Glomerular visceral epithelial cell (primary cell): ENCODE results near the gene VMO1.

Experiments used
- DNase-seq: peaks from one replicate; pipeline ENCODE4 v3.0.0-alpha.2; 2016; ENCODE audit errors: extremely low spot score

VMO1 gene

DNA sequence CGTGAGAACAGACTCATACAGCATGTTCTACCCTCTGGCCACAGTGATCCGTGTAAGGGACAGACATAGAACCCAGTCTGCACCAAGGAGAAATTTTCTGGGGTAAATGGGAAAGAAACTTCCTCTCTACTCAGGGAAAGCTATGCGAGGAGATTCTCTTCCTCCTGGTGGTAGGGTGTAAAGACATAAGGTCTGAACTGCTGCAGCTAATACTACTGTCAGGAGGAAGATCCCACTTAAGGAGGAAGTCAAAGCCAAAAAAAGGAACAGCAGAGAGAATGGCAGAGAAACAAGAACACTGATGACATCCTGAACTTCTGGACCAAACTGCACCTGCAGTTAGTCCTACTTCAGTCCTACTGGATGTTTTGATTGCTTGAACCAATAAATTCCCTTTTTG lies 21.6 kb downstream of the VMO1 start:
- no peak for DNase-seq

DNA sequence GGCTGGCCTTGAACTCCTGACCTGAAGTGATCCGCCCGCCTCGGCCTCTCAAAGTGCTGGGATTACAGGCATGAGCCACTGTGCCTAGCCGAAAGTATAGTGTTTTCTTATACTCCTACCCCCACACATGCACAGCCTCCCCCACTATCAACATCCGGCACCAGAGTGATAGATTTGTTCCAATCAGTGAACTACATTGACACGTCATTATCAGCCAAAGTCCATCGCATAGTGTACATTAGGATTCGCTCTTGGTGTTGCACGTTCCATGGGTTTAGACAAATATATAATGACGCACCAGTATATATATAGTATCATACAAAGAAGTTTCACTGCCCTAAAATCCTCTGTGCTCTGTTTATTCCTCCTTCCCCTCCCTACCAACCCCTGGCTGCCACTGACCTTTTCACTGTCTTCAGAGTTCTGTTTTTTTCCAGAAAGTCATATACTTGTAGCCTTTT lies 26.4 kb downstream of the VMO1 start:
- no peak for DNase-seq

DNA sequence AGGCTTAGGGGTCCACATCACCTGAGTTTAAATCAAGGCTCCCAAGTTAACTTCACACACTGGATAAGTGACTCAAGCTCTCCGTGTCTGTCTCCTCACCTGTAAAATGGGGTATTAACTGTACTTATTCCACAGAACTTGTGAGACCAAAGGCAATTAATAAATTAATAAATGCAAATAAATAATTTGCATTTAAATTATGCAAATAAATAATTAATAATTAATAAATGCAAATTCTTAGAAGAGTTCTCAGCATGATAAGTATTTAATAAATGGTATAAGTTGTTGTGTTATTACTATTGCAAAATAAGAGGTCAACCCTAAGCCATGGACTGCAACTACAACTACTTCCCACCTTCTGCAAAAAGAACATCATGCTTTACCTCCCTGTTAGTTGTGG lies 32.8 kb downstream of the VMO1 start:
- no peak for DNase-seq

DNA sequence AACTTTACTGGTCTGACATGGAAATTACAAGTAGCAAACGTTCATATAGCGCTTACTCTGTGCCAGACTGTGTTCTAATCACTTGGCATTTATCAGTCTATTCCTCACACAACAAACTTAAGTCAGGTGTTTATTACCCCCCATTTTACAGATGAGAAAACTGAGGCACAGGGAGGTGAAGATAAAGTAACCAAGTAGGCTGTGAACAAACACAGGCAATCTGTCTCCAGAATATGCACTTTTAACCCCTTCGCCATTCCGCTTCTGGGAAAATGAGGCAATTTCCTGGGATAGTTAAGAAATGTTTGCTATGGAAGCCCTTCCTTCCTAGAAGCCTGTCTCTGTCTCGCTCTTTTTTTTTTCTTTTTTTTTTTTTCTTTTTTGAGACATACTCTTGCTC lies 34.2 kb downstream of the VMO1 start:
- no peak for DNase-seq

DNA sequence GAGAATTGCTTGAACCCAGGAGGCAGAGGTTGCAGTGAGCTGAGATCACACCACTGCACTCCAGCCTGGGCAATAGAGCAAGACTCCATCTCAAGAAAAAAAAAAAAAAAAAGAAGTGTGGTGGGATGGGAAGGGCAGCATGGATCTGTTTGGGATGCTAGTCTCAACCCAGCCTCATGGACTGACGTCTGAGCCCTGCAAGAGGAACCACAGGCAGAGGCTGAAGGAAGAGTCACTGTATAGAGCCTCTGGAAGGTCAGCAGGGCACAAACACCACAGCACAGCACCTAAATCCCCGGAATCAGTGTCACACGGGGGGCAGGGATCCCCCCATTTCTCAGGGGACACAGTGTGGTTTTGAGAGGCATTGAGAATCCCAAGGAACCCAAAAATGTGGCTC lies 35.6 kb downstream of the VMO1 start:
- DNase-seq, result no peak

DNA sequence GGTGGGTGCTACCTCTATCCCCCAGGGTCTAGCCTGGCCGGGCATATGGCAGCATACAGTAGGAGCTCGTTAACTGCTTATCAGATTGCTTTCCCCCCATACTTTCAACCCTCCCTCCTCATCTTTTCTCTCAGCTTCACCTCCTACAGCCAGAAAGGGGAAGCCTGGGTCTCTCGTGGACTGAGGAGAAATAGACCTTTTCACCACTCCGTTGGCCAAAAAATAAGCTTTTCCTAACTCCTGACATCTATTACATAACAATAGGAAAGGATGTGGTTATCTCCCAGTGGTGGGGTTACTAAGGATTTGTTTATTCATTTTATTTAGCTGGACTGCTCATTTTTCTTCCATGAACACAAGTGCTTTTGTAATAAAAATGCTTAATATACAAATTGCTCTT lies 37.5 kb downstream of the VMO1 start:
- DNase-seq, result no peak

DNA sequence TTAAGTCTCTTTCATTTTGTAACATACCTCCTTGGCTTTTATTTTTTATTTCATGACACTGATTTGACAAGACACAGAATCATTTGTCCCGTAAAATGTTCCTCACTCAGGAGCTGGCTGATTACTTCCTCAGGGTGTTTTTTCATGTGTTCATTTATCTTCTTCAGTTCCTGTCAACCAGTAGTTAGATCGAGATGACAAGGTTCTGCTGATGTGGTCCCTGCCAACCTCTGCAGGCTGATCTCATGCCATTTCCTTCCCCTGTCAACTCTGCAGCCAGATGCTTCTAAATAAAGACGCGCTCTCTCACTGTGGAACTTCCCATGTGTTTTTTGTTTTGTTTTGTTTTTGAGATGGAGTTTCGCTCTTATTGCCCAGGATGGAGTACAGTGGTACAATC lies 38.3 kb downstream of the VMO1 start:
- DNase-seq, result no peak

DNA sequence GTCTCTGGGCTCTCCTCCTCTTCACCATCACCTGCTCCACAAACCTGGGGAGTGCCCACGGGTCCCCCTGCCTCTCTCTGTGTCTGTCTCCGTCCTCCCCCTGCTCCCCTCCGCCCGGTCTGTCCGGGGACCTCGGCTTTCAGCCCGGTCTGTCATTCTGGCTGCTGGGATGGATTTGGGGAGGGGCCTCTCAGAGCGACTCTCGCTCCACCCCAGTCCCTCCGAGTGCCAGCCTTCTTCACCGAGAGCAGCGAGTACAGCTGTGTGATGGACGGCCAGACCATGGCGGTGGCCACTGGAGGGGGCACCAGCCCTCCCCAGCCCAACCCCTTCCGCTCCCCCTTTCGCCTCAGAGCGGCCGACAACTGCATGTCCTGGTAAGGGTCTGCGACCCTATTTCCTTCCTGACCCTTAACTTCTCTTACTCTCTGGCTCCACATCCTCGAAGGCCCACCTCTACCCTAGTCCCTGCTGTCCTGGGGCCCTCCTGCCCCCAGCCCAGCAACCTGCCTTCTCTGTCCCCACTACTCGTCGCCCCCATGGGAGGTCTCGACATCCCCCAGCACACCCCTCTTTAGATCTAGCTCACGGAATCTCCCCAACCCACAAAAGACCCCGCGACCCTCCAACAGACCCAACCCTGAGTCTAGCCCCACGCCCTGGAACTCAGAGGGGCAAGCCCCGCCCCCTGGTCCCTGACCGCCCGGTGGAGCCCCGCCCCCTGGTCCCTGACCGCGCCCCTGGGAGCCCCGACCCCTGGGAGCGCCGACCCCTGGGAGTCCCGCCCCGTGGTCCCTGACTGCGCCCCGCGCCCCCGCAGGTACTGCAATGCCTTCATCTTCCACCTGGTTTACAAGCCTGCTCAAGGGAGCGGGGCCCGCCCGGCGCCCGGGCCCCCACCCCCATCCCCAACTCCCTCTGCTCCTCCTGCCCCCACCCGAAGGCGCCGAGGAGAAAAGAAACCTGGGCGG lies 40.9 kb downstream of the VMO1 start:
- no peak for DNase-seq

DNA sequence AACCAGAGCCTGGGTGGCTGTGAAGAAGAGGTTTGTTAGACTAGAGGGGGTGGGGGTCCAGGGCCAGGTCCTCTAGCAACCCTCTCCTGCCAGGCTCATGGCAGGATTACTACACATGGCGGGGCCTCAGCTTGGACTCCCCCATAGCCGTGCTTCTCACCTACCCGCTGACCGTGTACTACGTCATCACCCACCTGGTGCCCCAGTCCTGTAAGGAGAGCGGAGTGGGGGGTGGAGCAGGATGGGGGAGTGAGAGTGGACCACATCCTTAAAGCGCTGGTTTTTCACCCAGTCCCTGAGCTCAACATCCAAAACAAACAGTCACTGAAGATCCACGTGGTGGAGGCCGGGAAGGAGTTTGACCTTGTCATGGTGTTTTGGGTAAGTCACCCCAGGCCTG lies 42.3 kb downstream of the VMO1 start:
- DNase-seq, result no peak

DNA sequence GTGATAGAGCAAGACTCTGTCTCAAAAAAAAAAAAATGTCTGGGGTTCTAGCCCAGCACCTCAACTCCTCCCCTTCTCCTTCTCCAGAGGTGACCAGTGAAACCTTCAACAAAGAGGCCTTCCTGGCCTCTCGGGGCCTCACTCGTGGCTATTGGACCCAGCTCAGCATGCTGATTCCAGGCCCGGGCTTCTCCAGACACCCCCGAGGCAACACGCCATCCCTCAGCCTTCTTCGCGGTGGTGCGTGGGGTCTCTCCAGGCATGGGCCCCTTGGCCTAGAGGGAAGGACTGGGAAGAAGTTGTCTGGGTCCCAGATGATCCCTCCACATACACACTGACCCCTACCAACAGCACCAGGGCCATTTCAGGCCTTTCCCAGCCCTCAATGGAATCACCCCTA lies 42.9 kb downstream of the VMO1 start:
- DNase-seq, result no peak

DNA sequence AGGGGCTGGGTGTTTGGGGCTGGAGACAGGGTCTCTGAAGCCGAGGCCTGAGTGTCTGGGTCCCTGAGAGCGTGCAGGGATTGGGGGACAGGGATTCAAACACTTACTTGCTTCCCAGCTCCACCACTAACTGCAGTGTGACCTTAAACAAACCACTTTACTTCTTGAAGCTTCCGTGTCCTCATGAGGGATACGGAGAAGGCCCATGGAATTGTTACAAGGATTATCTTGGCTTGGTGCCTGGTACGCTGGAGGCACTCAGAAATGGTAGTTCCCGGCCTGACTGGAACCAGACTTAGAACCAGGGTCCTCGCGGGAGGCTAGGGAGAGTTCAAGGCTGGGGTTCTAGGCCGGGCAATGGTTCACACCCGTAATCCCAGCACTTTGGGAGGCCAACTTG lies 43.5 kb downstream of the VMO1 start:
- no peak for DNase-seq

DNA sequence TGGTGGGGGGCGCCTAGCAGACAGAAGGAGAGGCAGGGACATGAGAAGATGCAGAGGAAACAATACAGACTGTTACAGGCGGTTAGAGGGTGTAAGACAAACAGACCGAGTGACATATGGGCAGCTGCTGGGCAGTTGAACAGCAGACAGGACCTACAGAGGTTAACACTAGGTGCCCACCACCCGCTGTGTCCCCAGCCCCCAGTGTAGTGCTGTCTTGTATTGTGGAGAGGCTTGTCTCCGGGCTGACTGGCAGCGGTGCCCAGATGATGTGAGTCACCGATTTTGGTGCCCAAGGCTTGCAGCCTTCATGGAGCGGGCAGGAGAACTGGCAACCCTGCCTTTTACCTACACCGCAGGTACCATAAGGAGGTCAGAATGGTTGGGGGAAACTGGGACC lies 44.0 kb downstream of the VMO1 start:
- no peak for DNase-seq

DNA sequence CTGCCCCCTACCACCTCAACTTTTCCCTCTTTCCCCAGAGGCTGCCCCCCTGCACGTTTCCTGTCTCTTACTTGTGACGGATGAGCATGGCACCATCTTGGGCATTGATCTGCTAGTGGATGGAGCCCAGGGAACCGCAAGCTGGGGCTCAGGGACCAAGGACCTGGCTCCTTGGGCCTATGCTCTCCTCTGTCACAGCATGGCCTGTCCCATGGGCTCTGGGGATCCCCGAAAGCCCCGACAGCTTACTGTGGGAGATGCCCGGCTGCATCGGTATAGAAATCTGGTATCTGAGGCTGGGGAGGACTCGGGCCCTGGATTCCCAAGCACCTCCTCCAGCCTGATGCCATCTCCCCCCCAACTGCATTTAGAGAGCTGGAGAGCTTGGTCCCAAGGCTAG lies 44.6 kb downstream of the VMO1 start:
- no peak for DNase-seq

DNA sequence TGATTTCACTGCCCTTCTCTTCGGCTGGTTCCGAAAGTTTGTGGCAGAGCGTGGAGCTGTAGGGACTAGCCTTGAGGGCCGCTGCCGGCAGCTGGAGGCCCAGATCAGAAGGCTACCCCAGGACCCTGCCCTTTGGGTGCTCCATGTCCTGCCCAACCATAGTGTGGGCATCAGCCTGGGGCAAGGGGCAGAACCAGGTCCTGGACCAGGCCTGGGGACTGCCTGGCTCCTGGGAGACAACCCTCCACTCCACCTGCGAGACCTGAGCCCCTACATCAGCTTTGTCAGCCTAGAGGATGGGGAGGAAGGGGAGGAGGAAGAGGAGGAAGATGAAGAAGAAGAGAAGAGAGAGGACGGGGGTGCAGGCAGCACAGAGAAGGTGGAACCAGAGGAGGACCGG lies 45.6 kb downstream of the VMO1 start:
- no peak for DNase-seq

DNA sequence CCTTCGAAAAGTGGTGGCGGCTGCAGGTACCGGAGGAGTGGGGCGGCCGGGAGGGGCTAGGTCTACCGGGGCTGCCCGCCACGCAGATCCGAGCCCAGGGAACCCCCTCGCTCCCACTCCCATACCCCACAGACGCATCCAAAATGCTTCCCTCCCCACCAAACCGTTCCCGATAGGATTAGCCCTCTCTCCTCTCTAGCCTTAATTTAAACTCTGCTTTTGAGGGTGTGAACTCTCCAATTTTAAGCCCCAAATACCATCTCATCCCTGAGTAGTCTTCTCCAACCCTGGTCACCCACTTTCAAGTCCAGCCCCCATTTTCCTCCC lies 46.2 kb downstream of the VMO1 start:
- no peak for DNase-seq

DNA sequence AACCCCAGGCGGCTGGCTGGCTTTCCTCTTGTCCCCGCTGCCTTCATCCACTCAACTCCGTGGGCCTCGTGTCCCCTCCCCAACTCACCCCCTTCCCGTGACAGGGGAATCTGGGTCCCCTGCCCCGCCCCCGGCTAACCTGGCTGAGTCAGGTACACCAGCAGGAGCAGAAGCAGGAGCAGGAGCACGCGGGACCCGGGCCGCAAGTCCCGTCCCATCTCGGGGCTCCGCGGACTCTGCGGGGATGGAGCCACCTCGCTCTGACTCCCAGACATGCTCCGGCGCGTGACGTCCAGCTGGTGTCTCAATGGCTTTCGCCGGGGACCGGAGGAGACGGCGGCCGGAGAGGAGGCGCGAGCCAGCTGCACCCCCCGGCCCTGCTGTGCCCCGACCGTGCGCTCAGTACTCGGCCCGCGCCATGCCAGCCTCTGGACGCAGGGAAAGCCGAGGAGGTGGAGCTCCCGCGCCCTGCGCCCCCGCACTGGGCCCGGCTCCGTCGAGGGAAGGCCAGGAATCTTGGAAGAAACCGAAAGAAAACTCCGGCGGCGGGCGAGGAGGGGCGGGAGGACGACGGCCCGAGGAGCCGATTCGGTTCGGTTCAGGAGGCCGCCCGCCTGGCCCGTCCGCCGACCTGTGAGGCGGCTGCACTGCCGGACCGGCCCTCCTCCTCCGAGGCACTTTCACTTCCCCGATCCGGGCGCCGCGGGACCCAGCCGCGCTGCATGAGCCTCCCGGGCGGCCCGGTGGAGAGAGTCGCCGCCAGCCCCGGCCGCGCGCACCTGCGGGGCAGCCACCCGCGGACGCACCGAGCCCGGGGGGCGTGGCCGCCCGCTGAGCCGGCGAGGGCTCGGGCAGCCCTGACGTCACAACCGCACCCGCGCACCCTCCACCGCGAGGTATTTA lies 46.8 kb downstream of the VMO1 start, which contains the start of the genes CXCL16 and ZMYND15:
CXCL16 (minus strand) TSS at position 807 of the 903 bp plus-strand sequence; CDS start at position 218, 589 bp downstream.
ZMYND15 (plus strand) TSS at position 712 of the 903 bp plus-strand sequence. CDS start 716 bp downstream, outside the sequence.
- peak; percentile 44 for DNase-seq

DNA sequence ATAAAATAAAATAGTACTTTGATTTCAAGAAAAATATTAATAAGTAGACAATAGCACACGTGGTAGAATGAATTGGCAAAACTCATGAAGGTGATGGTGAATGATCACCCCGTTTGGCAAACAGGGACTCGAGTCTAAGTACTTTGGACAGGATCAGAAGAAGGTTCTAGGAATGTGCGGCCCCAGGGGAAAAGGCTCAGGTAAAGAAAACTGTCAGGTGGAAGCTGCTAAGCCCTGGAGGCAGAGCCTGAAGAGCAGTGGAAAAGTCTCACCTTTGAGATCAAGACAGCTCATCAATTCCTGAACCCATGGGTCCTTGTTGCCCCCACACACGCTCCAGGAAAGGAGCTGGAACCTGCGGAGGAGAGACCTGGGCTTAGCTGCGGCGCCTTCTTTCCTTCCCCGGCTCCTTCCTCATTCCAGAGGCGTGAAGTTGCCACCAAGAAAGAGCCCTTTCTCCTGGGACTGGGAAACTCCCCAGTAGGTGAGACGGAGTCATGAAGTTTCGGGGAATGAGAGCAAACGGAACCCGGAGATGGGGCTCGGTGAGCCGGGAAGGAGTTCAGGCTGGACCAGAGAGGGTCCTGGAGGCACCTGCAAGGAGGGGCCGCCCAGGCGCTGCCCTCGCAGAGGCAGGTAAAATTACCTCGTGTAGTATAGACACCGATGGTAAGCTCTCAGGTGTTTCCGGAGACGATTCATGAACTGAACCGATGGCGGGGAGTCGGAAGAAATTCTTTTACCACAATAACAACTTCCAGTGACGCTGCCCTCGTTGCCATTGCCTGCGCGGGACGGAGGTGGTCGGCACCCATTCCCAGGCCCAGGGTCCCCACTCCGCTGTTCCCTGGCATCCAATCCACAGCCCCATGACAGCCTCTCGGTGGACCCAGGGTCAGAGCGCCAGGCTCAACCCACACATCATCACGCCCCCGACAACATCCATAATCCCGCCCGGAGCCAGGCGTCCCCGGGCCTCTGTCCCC lies 47.7 kb downstream of the VMO1 start:
- DNase-seq, result peak; percentile 38

DNA sequence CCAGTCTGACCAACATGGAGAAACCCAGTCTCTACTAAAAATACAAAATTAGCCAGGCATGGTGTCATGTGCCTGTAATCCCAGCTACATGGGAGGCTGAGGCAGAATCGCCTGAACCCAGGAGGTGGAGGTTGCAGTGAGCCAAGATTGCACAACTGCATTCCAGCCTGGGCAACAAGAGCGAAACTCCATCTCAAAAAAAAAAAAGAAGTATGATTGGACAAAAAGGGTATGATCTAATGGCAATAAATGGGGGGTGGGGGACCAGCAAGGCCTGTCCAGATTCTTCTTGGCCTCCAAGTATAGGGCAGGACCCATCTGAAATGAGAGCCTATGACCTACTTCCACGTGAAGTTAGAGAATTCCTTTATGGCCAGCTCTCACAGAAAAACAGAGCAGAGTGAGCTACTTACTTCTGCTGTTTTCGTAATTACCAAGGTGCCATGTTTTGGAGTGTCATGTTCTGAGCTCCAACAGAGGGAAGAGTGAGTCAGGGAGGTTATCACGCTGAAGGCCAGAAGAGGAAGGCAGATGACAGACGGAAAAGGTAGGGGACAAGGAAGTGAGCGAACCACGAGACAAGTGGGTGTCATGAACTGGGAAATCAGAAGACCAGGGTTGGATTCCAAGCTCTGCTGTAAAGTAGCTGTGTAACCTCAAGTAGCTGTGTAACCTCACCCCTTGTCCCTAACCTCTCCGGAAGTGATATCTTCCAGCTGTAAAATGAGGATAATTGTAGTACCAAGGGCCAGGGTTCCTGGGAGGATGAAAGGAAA lies 50.1 kb downstream of the VMO1 start:
- DNase-seq, result no peak
